HCEC 1CT (cell line): Measurements from ENCODE around the gene TRIP11.
A peak's percentile ranks its signal among the peaks of the same experiment; 100 is the strongest.

Experiments
- DNase-seq: peaks from one replicate; pipeline ENCODE4 v3.0.0-alpha.2; 2017

TRIP11 gene

DNA sequence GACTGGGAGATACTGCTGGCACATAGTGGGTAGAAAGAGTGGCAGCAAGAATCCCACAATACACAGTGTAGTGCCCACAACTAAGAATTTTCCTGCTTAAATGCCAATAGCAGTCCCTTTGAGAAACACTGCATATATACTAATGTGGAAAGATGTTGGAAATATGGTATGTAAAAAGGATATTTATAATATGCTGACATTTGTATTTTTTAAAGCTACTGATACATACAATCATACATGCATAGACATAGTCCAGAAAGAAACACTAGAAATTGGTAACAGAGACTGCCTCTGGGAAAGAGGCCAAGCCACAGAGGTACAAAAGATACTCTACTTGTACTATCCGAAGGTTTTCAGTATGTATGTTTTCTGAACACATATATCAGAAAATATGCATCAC lies 30.3 kb downstream of the TRIP11 start:
- DNase-seq, result no peak

DNA sequence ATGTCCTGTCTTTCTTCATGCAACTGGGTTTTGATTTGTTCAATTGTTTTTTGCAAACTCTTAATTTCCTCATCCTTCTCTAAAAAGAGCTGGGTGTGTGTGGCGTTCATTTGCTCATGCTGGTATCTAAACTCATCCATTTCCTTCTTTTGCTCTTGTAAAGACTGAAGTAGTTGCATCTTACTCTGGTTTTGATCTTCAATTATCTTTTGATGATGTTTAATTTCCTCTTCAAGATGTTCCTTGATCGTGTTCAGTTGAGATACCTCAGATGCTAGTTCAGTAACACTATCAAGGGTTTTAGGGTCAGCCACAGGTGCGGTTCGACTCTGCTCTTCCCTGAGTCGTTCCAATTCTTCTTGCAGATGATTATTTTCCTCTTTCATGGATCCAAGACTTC lies 34.8 kb downstream of the TRIP11 start:
- no peak for DNase-seq

DNA sequence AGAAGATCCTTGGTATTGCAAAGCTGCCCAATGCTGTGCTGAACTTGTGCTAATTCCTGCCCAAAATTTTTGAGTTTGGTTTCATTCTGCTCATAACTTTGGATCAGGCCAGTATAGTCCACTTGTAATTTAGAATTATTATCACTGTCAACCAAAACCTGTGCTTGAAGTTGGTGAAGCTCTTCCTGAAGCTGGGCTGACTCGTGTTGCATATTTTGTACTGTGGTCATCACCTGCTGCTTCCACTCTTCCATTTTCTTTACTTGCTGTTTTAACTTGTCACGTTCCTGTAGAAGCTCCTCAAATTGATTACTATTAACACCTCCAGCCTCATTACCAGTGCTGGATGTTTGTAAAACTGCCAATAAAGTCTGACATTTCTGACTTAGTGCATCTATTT lies 35.8 kb downstream of the TRIP11 start:
- DNase-seq, result peak; percentile 34

DNA sequence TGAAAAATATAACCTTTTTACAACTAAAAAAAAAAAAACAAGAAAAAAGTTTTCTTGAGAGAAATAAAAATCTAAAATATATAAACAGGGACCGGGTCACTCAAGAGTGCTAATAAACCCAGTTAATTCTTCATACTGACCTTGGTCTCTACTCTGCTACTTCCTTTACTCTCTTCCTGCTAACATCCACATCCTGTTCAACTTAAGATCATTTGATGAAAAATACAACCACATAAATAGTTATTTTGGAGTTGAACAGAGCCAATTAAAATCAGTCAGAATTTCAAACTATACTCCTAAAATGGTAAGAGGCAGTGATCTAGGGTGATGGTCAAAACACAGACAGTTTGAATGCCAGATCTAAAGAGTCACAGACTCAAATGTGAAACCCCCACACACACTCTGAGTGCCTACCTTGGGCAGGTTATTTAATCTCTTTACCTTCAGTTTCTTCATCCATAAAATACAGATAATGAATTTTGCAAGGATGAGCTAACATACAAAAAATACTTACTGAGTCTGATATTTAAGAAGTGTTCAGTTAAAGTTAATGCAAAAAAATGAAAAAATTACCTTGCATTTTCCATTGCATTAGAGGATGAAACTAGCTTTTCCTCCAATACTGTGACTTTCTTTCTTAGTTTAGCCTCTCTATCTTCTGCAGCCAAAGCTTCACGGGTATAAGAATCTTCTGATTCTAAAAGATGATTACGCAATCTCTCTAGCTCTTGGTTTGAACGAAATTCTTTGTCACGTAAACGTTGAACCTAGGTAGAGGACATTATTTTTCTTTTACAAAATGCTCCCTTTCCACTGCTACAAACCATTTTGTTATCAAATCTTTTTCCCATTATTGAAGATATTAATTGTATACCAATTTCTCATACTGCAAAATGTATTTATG lies 40.9 kb downstream of the TRIP11 start:
- no peak for DNase-seq

DNA sequence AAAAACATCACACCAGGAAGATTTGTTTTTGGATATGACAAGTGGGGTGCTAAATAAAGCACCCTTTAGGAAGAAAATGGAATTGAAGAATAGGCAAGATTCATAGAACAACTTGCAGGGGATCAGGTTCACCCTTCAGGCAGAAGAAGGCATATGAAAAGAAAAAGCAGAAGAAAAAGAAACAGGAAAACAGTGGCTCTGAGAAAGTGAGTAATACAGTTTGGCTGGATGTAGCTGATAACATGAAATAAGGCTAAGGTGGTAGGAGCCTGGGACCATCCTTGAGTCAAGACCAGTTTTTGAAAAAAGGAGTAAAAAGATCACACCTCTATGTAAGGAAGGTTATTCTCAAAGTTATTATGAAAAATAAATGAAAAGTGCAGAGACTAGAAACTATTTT lies 42.4 kb downstream of the TRIP11 start:
- DNase-seq, result peak; percentile 36

DNA sequence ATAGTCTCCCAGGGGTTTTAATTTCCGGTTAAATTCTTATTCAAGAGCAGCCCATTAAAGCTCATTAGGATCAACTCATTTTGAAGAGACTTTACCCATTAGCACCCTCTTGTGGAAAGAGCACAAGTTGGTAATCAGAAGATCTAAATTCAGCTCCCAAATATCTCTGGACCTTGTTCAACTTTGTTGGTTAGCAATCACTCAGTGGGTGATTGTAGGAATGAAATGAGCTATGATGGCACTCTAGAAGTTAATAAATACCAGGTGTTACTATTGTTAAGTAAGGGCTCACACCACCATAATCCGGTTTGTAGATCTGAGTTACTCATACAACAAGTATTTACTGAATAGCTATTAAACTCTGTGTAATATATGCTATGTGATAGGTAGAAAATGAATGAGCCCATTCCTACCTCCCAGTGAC lies 42.9 kb downstream of the TRIP11 start:
- peak; percentile 85 for DNase-seq

DNA sequence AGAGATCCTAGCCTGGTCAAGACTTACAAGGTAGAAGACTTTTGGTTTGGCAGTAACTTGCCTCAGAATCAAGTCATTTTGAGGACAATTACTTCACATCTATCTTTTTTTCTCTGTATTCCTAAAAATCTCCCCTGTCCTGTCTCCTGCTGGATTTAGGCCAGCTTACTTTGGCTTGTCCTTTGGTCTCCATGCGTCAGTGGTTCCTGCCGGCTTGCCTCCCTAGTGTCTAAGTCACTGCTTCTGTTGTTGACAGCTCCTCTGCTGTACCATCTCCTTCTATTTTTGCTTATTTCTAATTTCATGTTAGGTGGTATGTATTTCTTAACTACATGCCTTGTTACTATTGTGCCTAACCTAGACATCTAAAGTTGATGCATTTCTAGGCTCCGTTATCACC lies 52.7 kb downstream of the TRIP11 start:
- DNase-seq, result no peak

DNA sequence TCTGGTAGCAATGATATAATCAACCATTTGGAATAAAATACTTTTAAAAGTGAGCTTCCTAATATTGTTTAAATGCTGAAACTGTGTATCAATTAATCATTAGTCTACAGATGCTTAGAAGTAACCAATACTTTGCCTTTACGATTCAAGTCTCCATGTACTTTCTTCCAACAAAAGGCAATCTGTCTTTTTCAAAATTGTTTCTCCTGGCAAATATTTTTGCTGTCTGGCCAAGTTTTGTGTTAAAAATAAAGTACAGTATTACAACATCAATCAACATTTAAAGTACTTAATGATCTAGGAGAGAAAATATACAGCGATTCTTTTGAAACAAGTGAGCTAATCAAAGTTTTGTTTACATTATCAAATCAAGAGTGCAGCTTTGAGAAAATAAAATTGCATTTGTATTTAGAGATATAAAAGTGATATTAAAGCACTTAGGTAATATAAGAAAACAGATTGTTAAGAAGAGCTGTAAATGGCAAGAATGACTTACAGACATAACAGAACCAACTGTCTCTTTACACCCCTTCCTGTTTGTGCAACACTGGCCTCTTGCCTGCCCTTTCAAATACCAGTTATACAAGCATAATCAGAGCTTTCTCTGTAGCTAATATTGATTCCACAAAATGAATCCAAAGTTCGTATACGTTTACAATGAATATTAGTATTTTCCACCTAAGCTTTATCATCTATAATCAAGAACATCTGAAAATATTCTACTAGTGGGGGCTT lies 54.2 kb downstream of the TRIP11 start:
- DNase-seq, result peak; percentile 61

DNA sequence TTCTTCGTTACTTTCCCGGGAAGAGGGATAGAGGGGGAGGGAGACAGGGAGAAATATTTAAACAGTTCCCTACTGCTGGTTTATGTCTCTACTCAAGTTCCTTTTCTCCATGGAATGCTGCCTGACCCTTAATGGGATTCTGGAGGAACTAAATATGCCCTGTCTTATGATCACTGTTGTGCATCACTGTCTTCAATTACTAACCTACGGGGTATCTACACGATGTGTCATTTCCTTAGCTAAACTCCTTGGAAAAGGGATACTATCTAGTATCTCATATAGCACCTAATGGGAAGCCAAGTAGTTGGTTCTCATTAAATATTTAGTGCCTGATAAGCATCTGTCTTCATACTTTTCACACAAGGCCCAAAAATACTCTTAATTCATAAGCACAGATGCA lies 54.9 kb downstream of the TRIP11 start:
- DNase-seq, result peak; percentile 89

DNA sequence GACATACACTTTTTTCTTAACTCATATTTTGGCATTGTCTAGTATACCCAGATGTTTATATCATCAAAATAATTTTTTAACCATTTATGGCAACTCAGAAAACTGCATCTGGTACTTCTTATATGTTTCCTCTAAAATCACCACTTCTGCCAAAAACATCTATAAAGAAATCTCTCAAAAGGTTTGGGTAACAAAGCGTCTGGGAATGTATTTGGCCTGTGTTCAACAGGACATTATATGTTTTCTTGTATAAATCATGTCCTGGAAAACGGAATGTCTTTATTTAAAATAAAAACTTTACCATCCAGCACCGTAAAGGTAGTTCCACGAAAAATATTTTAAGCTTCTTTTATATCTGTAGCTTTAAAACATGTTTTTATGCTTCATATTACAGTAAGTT lies 56.3 kb downstream of the TRIP11 start:
- DNase-seq, result peak; percentile 28

DNA sequence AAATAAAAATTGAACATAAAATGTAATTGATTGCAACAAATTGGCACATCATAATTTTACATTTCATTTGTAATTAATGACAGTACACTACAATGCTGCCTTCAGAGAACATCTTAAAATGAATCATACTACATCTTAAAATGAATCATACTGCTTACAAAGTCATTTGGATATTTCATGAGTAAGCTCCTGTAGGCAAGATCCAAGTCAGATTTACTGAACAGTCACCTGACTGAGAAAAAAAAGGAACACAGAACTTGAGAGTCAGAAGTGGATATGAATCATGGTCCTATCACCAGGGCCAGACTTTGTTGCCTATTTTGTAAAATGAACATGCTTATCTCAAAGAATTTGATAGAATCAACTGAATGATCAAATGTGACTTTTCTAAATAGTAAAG lies 59.7 kb downstream of the TRIP11 start:
- peak; percentile 98 for DNase-seq

DNA sequence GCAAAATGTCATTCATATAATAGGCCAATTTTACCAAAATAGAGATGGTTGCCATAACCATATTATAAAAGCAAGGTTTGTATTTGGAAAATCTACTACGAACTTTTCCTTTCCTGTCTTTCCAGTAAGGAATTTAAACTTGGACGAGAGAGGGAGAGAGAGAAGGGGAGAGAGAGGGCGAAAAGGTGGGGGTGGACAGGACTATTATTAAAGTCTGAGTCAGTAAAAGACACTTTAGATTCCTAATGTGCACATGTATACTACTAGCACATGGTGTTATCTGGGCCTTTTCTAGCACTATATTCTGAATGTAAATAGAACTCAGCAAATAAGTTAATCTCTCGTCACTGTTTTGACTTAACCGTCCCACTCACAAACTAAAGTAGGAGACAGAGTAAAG lies 62.0 kb downstream of the TRIP11 start:
- DNase-seq, result peak; percentile 69

DNA sequence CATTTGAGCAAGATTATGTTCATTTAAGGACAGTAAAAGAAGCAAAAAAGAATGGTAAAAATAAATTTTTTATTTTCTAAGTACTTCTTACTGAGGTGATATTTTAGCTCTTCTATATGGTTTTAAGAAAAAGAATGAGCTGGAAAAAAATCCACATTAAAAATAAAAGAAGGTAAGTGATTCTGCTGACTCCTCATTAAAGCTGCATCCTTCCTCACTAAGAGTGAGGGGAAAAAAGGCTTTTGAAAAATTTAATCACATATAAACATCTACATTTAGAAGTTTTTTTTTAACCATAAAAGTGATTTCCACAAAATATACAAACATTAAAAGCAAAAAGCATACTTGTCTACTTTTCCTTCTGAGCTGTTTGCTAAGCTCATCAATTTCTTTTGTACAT lies 64.1 kb downstream of the TRIP11 start:
- DNase-seq, result no peak

DNA sequence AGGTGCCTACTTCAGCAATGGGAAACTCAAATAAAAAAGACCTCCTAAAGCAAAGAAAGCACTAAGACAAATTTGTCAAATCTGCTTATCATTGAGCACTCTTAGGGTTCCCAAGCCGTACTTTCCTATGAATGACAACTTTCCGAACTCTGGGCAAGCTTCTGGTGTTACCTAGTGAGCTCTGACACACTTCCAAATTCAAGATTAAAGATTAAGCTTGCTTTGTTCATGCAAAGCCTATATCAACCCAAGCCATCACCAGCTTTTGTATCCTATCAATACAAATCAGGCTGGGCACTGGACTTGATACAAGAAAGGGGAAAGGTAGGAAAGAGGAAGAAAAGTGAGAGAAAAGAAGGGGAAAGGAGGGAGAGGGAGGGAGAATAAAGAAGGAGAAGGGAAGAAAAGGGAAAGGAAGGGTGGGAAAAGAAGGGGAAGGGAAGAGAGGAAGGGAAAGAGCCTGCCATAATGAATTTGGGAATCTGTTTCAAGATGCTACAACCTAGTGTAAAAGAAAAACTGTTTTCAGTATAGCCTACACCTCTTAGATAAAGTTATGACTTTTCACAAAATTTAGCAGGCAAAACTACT lies 68.6 kb downstream of the TRIP11 start:
- no peak for DNase-seq

DNA sequence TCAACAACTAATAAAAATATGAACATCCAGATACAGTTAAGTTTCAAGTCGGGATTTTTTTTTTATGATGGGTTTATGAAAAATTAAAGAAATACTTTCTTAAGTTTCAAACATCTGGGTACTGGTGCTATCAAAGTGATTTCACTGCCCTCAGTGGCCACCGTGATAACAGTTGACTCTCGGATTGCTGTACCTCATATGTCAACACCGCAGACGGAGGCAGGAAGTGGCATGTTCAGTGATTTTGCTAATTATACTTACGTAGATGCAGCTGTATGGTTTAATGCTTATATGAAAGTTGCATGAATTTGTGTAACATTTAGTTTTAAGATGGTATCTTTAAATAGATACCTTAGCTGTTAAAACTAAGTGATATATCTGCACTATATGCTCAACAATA lies 71.6 kb downstream of the TRIP11 start:
- no peak for DNase-seq

DNA sequence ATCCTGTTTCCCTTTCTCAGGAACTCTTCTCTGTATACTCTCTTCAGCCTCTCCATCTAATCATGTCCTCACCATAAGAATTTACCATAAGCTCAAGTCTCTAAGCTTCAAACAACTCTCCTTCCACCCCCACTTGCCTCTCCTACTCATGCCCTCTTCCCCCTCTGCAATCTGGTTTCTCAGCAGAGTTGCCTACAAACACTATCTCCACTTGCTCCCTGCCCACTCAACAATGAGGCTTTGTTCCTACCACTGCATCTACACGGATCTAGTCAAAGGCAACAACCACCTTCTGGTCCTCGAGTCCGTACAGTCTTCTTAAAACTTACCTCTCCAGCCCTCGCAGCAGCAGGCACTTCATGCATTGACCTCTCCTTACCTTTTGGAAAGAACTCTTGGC lies 75.1 kb downstream of the TRIP11 start:
- DNase-seq, result no peak

DNA sequence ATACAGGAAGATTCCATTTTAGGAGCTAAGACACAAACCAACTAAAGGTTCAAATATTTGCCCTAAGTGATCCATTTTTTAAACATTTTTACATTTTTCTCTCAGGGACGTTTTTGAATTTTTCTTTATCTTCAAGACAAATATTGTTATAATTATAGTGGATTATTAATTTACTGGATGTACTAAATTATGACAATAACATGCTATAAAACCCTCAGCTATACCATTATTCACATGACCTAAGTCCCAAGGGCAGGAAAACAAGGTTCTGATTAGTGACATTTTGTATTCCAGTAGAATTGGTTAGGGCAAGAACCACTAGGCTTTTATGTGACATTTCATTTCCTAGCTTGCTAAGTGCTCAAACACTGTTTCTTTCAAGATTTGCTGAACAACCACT lies 75.8 kb downstream of the TRIP11 start:
- DNase-seq, result no peak

DNA sequence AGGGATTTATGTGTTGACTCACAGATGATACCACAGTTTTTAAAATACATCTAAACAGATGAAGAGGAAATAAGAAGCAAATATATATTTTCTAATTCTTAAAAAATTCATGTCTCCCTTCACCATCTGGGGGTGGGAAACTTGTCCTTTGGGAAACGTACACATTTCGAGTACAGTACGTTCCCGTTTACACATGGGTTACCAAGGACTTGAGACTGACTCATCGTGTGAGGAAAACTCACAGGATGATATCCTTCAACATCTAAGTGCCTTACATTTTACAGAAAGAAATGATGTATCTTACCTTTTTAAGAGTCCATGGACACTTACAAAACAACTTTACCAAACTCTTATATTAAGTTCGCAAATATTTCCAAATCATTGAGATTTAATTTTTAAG lies 76.4 kb downstream of the TRIP11 start:
- DNase-seq, result peak; percentile 68

DNA sequence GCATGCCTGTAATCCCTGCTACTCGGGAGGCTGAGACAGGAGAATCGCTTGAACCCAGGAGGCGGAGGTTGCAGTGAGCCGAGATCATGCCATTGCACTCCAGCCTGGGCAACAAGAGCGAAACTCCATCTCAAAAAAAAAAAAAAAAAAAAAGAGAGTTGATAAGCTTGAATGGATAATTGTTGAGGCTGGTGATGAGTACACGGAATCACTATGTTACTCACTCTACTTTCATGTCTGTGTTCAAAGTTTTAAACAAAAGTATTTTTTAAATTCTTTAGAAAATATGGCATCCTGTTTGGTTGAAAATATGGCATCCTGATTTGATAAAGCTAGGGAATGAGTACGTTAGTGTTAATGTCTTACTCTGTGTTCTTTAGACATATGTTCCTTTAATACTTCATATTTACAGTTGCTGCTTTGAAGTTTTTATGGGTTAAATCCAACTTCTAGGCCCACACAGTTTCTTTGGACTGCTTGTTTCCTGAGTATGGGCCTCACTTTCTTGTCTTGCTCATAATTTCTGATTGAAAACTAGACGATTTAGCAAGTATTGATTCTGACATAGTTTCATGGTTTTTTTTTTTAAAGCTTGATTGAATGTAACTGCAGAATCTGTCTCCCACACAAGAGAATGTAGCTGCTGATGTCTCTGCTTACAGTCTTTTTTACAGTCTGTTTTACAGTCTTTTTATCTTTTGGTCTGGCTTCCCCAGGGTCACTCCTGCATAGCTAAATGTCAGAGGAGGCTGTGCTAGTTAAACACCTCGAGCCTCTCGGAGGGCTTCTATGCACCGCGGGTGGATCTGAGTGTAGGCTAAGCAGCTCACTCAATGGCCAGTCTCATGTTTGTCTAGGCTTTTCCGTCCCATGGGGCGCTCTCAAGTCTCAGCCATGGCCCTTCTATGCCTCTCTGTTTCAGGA lies 78.3 kb downstream of the TRIP11 start:
- DNase-seq, result no peak

DNA sequence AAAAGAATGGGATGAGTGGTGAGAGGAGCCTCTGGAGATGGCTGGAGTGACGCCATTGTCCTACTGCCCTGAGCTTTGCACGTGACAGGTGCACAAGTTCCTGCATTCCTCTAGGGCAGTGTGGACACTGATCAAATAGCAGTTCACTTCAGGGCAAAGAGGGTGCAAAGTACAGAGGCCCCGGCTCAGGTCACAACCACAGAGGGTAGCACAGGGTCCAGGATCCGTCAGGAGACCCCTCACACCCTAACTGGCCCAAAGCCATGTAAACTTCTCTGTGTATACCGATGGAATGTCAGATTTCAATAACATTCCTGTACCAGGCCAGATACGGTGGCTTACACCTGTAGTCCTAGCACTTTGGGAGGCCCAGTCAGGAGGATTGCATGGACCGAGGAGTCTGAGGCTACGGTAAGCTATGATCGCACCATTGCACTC lies 82.0 kb downstream of the TRIP11 start:
- no peak for DNase-seq

DNA sequence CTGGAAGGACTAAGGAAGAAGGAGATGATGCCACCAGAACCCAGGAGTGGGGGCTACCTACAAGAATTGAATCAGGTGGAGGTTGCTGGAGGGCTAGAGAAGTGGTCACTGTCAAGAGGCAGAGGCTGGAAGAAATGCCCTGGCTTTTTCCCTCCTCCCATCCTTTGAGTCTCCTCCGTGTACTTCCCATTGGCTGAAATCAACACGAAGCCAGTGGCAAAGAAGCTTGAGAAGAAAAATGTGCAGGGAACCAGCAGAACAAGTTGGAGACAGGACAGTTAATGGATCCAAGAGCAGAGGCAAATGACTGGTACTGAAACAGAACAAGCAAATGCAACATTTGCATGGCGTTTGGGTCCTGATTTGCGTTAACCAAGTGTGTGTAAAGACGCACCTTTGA lies 83.2 kb downstream of the TRIP11 start:
- no peak for DNase-seq

DNA sequence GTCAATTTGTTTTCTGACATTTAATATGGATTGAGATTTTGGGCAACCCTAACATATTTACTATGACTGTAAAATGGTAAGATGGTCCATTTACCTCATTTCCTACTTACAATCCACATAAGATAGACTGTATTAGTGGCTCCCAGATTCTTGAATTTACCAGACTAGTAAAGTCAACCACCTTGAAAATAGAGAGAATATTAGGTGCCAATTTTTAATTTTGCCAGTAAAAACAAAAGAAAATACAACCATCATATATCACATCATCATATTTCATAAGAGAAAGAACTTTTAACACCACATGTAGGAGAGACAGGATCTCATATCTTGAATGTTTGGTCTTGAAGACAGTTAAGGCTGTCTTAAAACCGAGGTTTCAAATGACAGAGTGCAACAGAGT lies 84.7 kb downstream of the TRIP11 start:
- no peak for DNase-seq
